Neural progenitor cell (in vitro differentiated cells): Measurements from ENCODE around the gene CHD6. TPM values are rescaled to one million over a fixed set of nuclear protein-coding genes. Genes with fewer than 3 reads are reported as not detected.

Experiments
- DNase-seq: peaks from one replicate; pipeline ENCODE4 v3.0.0-alpha.2; 2016; ENCODE audit warnings: low spot score
- H2AFZ ChIP-seq: fragments of 200-600 bp; sonication (generic); replicated peaks from 2 replicates; pipeline ENCODE4 v1.6.1; 2016; ENCODE audit warnings: antibody characterized with exemption
- H3F3A ChIP-seq: fragments of 200-600 bp; sonication (generic); 2 replicates; pipeline ENCODE4 v1.6.1; 2016; ENCODE audit warnings: antibody characterized with exemption, low read depth
- H3K27ac ChIP-seq: fragments of 200-600 bp; sonication (generic); 2 replicates; pipeline ENCODE4 v1.5.1; 2016; ENCODE audit warnings: mild to moderate bottlenecking
- H3K27me3 ChIP-seq: fragments of 200-600 bp; sonication (generic); 2 replicates; pipeline ENCODE4 v1.6.1; 2016; ENCODE audit warnings: mild to moderate bottlenecking, moderate library complexity
- H3K36me3 ChIP-seq: fragments of 200-600 bp; sonication (generic); 2 replicates; pipeline ENCODE4 v1.5.1; 2016
- H3K4me1 ChIP-seq: fragments of 200-600 bp; sonication (generic); 2 replicates; pipeline ENCODE4 v1.6.1; 2016; ENCODE audit warnings: mixed run types
- H3K4me2 ChIP-seq: fragments of 200-600 bp; sonication (generic); 2 replicates; pipeline ENCODE4 v1.6.1; 2016
- H3K4me3 ChIP-seq: fragments of 200-600 bp; sonication (generic); 2 replicates; pipeline ENCODE4 v1.5.1; 2016
- H3K79me2 ChIP-seq: fragments of 200-600 bp; sonication (generic); 2 replicates; pipeline ENCODE4 v1.6.1; 2016; ENCODE audit warnings: low read depth
- H3K9ac ChIP-seq: fragments of 200-600 bp; sonication (generic); 2 replicates; pipeline ENCODE4 v1.6.1; 2016
- H3K9me3 ChIP-seq: fragments of 200-600 bp; sonication (generic); 2 replicates; pipeline ENCODE4 v1.5.1; 2016; ENCODE audit warnings: low read depth
- H4K20me1 ChIP-seq: fragments of 200-600 bp; sonication (generic); 2 replicates; pipeline ENCODE4 v1.6.1; 2016; ENCODE audit warnings: low read depth
- H3K27ac Mint-ChIP-seq: 3 replicates; pipeline ENCODE4 v1.8.0; 2021; ENCODE audit warnings: mixed read lengths
- H3K27me3 Mint-ChIP-seq: 2 replicates; pipeline ENCODE4 v1.8.0; 2022; ENCODE audit warnings: low read depth, mild to moderate bottlenecking, inconsistent platforms, moderate library complexity, mixed read lengths; ENCODE audit not compliant: insufficient read depth
- H3K36me3 Mint-ChIP-seq: 3 replicates; pipeline ENCODE4 v1.8.0; 2021; ENCODE audit warnings: mixed read lengths
- H3K4me1 Mint-ChIP-seq: 3 replicates; pipeline ENCODE4 v1.8.0; 2021; ENCODE audit warnings: mixed read lengths
- H3K4me3 Mint-ChIP-seq: 3 replicates; pipeline ENCODE4 v1.8.0; 2021; ENCODE audit warnings: mild to moderate bottlenecking, moderate library complexity, mixed read lengths
- H3K9me3 Mint-ChIP-seq: 3 replicates; pipeline ENCODE4 v1.8.0; 2020; ENCODE audit warnings: mixed read lengths
- CTCF ChIP-seq: fragments of 200-600 bp; sonication (generic); IDR thresholded peaks from 2 replicates; pipeline ENCODE4 v1.5.1; 2017; ENCODE audit warnings: antibody characterized with exemption, mild to moderate bottlenecking
- EZH2 ChIP-seq: fragments of 200-600 bp; sonication (generic); IDR thresholded peaks from 2 replicates; pipeline ENCODE4 v1.6.1; 2017; ENCODE audit warnings: antibody characterized with exemption, mild to moderate bottlenecking, moderate library complexity
- EZH2phosphoT487 ChIP-seq: fragments of 200-600 bp; sonication (generic); IDR thresholded peaks from 2 replicates; pipeline ENCODE4 v1.6.1; 2017; ENCODE audit warnings: antibody characterized with exemption
- total RNA-seq: library from RNA; depleted of rRNA; stranded (reverse); fragments of >200 nt; gene quantifications from 2 replicates; pipeline ENCODE4 v1.2.3, GENCODE V29; 2015; ENCODE audit warnings: low replicate concordance

CHD6 gene
- total RNA-seq, 1 donor from 2014 or later, result 76.1 TPM

GRCh38 chr20:41476446-41476845 lies 141.7 kb downstream of the CHD6 start:
- H2AFZ ChIP-seq, result no peak overlapping the region
- no peak for DNase-seq
- peak overlapping the region; percentile 85 for H3K27ac Mint-ChIP-seq
- no peak overlapping the region for H3K4me2 ChIP-seq
- peaks cover 4% of the 10 kb centered on the region for H3K36me3 ChIP-seq
- H3K4me3 Mint-ChIP-seq, result no peak overlapping the region
- H3K27me3 Mint-ChIP-seq, result no peaks in the 10 kb centered on the region
- H3F3A ChIP-seq, result no peaks in the 10 kb centered on the region
- H3K27ac ChIP-seq, result no peak overlapping the region
- H3K4me1 ChIP-seq, result no peaks in the 10 kb centered on the region
- peaks cover 8% of the 10 kb centered on the region for H3K9me3 Mint-ChIP-seq
- no peaks in the 10 kb centered on the region for H4K20me1 ChIP-seq
- H3K4me1 Mint-ChIP-seq, result peaks cover 19% of the 10 kb centered on the region
- H3K79me2 ChIP-seq, result no peaks in the 10 kb centered on the region
- H3K4me3 ChIP-seq, result no peak overlapping the region
- no peaks in the 10 kb centered on the region for H3K27me3 ChIP-seq
- no peak overlapping the region for H3K9ac ChIP-seq
- TF ChIP-seq CTCF, result no peak
- TF ChIP-seq EZH2, result no peak
- TF ChIP-seq EZH2phosphoT487, result no peak
- H3K36me3 Mint-ChIP-seq, result peaks cover 39% of the 10 kb centered on the region
- no peaks in the 10 kb centered on the region for H3K9me3 ChIP-seq

GRCh38 chr20:41476013-41476441 lies 142.2 kb downstream of the CHD6 start:
- TF ChIP-seq CTCF, result no peak
- no peak for TF ChIP-seq EZH2
- TF ChIP-seq EZH2phosphoT487, result no peak
- Histone ChIP-seq H3K4me3 (no peak overlapping the region), H3K9ac (no peak overlapping the region), H3K79me2 (no peaks in the 10 kb centered on the region), H3K27ac (no peak overlapping the region), H3K27me3 (no peaks in the 10 kb centered on the region), H3K9me3 (no peaks in the 10 kb centered on the region), H3K36me3 (no peaks in the 10 kb centered on the region), H3F3A (no peaks in the 10 kb centered on the region), H2AFZ (no peak overlapping the region), H4K20me1 (no peaks in the 10 kb centered on the region), H3K4me1 (no peaks in the 10 kb centered on the region), H3K4me2 (no peak overlapping the region)
- Mint-ChIP-seq H3K36me3 (peaks cover 39% of the 10 kb centered on the region), H3K4me3 (no peak overlapping the region), H3K27ac (peak overlapping the region; percentile 85), H3K4me1 (peaks cover 19% of the 10 kb centered on the region), H3K27me3 (no peaks in the 10 kb centered on the region), H3K9me3 (peaks cover 8% of the 10 kb centered on the region)
- no peak for DNase-seq

- TF ChIP-seq EZH2phosphoT487, result no peak
- no peak for TF ChIP-seq EZH2
- no peak for TF ChIP-seq CTCF
- H3K27ac Mint-ChIP-seq, result peak overlapping the region; percentile 79
- Histone ChIP-seq H3K4me1 (no peaks in the 10 kb centered on the region), H3K9ac (no peak overlapping the region), H3K9me3 (no peaks in the 10 kb centered on the region), H4K20me1 (no peaks in the 10 kb centered on the region), H3K4me3 (no peak overlapping the region), H3K79me2 (no peaks in the 10 kb centered on the region), H3K36me3 (no peaks in the 10 kb centered on the region), H3K27me3 (no peaks in the 10 kb centered on the region), H2AFZ (no peak overlapping the region), H3F3A (no peaks in the 10 kb centered on the region), H3K4me2 (no peak overlapping the region), H3K27ac (no peak overlapping the region)
- H3K9me3 Mint-ChIP-seq, result peaks cover 8% of the 10 kb centered on the region
- no peak overlapping the region for H3K4me3 Mint-ChIP-seq
- peaks cover 39% of the 10 kb centered on the region for H3K36me3 Mint-ChIP-seq
- no peak for DNase-seq
- no peaks in the 10 kb centered on the region for H3K27me3 Mint-ChIP-seq
- H3K4me1 Mint-ChIP-seq, result peaks cover 19% of the 10 kb centered on the region
Measured at GRCh38 chr20:41475503-41475902, 142.7 kb downstream of the CHD6 start.
